Right lobe of liver (tissue), 4 donors: ENCODE data around the gene SLC6A9.

Experiments used
- CTCF ChIP-seq, 4 donors: fragments of 200-600 bp in 3 of 4; fragments of 450-650 bp in 1 of 4; IDR thresholded peaks; one replicate each; pipeline versions ENCODE4 v1.5.1 to v1.8.0; 2016 to 2022; ENCODE audit warnings: antibody characterized with exemption in 4 of 4, mild to moderate bottlenecking in 2 of 4
- POLR2A ChIP-seq: fragments of 450-650 bp; IDR thresholded peaks from one replicate; pipeline ENCODE4 v1.6.1; 2017; ENCODE audit warnings: antibody characterized with exemption, mild to moderate bottlenecking
- donor health status: DM: no; HTN: no; CAD: no.
- donor health status: DM: no; HTN: no; CAD: no.
- donor health status: DM: no; HTN: yes; CAD: no.

- TF ChIP-seq CTCF (IDR thresholded peaks at IDR 0.05) (no peak), POLR2A (no peak)
Measured at GRCh38 chr1:43982808-43983207, 48.5 kb downstream of the SLC6A9 start.
